ENCODE results near the gene PHLDA1. TPM values are rescaled to one million over a fixed set of nuclear protein-coding genes. Genes with fewer than 3 reads are reported as not detected.

Gene PHLDA1
- total and polyA plus RNA-seq, 9 of the 15 experiments (the other 6 are each of a cell fraction or from before 2014, with no cell fraction given): 0.15 to 2.9 (median 0.54) TPM

DNA sequence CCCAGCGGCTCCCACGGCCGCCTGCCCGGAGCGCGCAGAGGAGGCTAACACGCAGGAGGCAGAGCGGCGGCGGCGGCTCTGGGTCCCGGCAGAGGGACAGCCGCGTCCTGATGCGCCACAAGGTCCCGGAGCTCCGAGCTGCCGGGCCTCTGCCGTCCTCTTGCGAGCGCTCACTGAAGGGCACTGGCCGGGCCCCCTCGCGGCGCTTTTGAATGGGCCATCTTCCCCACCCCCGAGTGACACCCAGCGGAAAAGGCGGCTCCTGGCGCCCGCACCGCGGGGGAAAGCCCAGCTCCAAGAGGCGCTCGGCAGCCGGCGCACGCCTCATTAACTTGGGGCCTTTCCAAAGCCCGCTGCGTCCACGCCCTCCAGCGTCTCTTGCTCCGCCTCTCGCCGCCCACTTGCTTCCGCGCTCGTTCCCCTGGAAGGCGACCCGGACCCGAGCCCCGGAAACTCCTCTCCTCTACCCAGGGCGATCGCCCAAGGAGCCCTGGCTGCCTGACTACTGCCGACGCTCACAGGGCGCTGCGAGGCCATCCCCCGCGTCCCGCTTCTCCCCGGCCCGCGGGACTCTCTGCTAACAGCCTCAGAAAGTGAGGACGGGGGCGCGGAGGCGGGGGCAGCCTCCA, at the start of gene PHLDA1 (continued):
- TF ChIP-seq ZNF518B (CRISPR knock-in tag; IDR thresholded peaks at IDR 0.05) (no peak), ZNF449 (CRISPR knock-in tag; IDR thresholded peaks at IDR 0.05) (no peak), STAT5B (CRISPR knock-in tag; IDR thresholded peaks at IDR 0.05) (no peak), ZNF121 (CRISPR knock-in tag; conservative IDR thresholded peaks at IDR 0.05) (no peak), ZBTB8A (IDR thresholded peaks at IDR 0.05; ENCODE audit: partially characterized antibody) (no peak), BHLHE40 (IDR thresholded peaks at IDR 0.05; ENCODE audit: low read length) (peak; percentile 54; the same call in 1 of the 2 replicates), SMAD2 (IDR thresholded peaks at IDR 0.05; ENCODE audit: low read depth, low read length) (no peak), NFRKB (IDR thresholded peaks at IDR 0.05; ENCODE audit: low read depth) (0 out of 2 replicates have a peak, but pooled peaks have one; percentile 21), PHB2 (IDR thresholded peaks at IDR 0.05; ENCODE audit: low read depth) (no peak), MCM5 (IDR thresholded peaks at IDR 0.05; ENCODE audit: low read depth) (no peak), HNRNPLL (IDR thresholded peaks at IDR 0.05; ENCODE audit: low read depth, low read length, poor library complexity, severe bottlenecking) (peak; percentile 68), LARP7 (IDR thresholded peaks at IDR 0.05) (no peak), PCBP1 (IDR thresholded peaks at IDR 0.05; ENCODE audit: low read depth, low read length, poor library complexity, severe bottlenecking) (peak; percentile 71), TFE3 (CRISPR knock-in tag; IDR thresholded peaks at IDR 0.05) (no peak), ARID1B (IDR thresholded peaks at IDR 0.05) (0 out of 2 replicates have a peak, but pooled peaks have one; percentile 28), WHSC1 (IDR thresholded peaks at IDR 0.05; ENCODE audit: low read length) (no peak), ATF1 (CRISPR knock-in tag; IDR thresholded peaks at IDR 0.05) (no peak), ATF1 (tag; IDR thresholded peaks at IDR 0.05) (peak; percentile 34; the same call in 1 of the 2 replicates), GTF2A2 (tag; IDR thresholded peaks at IDR 0.05) (no peak), CXXC5 (CRISPR knock-in tag; IDR thresholded peaks at IDR 0.05) (peak; percentile 81; the same call in 1 of the 2 replicates), TCF7L2 (IDR thresholded peaks at IDR 0.05; ENCODE audit: low read depth, low read length) (no peak), ZC3H4 (CRISPR knock-in tag; IDR thresholded peaks at IDR 0.05; ENCODE audit: borderline replicate concordance) (no peak)
- TF ChIP-seq, protein P1, sequence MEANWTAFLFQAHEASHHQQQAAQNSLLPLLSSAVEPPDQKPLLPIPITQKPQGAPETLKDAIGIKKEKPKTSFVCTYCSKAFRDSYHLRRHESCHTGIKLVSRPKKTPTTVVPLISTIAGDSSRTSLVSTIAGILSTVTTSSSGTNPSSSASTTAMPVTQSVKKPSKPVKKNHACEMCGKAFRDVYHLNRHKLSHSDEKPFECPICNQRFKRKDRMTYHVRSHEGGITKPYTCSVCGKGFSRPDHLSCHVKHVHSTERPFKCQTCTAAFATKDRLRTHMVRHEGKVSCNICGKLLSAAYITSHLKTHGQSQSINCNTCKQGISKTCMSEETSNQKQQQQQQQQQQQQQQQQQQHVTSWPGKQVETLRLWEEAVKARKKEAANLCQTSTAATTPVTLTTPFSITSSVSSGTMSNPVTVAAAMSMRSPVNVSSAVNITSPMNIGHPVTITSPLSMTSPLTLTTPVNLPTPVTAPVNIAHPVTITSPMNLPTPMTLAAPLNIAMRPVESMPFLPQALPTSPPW (CRISPR knock-in tag; IDR thresholded peaks at IDR 0.05): peak; percentile 60

Data from K562 (cell line).